ENCODE results near the gene FAM124A. TPM values are rescaled to one million over a fixed set of nuclear protein-coding genes. Genes with fewer than 3 reads are reported as not detected.

The FAM124A gene
- total and polyA plus RNA-seq, 2 experiments from 2014 or later: 37.7 to 109 TPM

DNA sequence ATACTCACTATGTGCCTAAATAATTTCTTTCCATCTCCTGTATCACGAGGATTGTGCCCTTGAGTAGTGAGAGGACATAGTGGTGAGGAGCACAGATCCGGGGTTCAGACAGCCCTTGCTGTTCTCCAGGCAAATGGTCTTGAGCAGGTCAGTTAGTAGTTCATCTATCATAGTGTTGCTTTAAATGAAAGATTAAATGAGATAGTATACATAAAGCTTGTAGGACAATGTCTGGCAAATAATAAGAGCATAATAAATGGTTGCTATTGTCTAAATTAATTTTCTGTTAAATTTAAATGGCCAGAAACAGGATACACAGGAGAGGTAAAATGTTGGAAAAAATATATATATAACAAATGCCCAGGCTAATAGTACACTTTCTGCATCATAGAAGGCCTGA is 23.4 kb downstream of the FAM124A start:
- H3K36me3 Mint-ChIP-seq (ENCODE audit: low read depth): peaks cover 29% of the 10 kb centered on the region
- peaks cover 6% of the 10 kb centered on the region for H3K27me3 Mint-ChIP-seq (ENCODE audit: insufficient read depth, low read depth, poor library complexity)
- peaks cover 16% of the 10 kb centered on the region for H3F3A ChIP-seq (replicated peaks; ENCODE audit: low read depth)
- H3K4me1 ChIP-seq (ENCODE audit: insufficient read depth): peaks cover 75% of the 10 kb centered on the region
- 0 out of 2 replicates have a peak overlapping the region, but pooled peaks have one; percentile 3 for H3K4me3 ChIP-seq
- peak overlapping the region; percentile 42 for H3K4me2 ChIP-seq
- peaks cover 59% of the 10 kb centered on the region for H3K79me2 ChIP-seq (replicated peaks; ENCODE audit: insufficient read depth)
- peak overlapping the region; percentile 92 for H3K27ac Mint-ChIP-seq
- DNase-seq (ENCODE audit: low spot score) (no peak), ATAC-seq (no peak)
- H3K9me3 Mint-ChIP-seq: no peaks in the 10 kb centered on the region; the same call in 2 of the 3 replicates
- no peaks in the 10 kb centered on the region for H3K27me3 ChIP-seq (ENCODE audit: insufficient read depth)
- H2AFZ ChIP-seq: no peak overlapping the region
- TF ChIP-seq, protein P1, sequence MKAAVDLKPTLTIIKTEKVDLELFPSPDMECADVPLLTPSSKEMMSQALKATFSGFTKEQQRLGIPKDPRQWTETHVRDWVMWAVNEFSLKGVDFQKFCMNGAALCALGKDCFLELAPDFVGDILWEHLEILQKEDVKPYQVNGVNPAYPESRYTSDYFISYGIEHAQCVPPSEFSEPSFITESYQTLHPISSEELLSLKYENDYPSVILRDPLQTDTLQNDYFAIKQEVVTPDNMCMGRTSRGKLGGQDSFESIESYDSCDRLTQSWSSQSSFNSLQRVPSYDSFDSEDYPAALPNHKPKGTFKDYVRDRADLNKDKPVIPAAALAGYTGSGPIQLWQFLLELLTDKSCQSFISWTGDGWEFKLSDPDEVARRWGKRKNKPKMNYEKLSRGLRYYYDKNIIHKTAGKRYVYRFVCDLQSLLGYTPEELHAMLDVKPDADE (IDR thresholded peaks at IDR 0.05): no peak
- TF ChIP-seq JUNB (IDR thresholded peaks at IDR 0.05; ENCODE audit: unreplicated experiment) (no peak), STAT1 (IDR thresholded peaks at IDR 0.05; ENCODE audit: unreplicated experiment) (no peak), ZNF114 (CRISPR knock-in tag; IDR thresholded peaks at IDR 0.05) (no peak), POLR2AphosphoS5 (IDR thresholded peaks at IDR 0.05; ENCODE audit: low read depth) (no peak), CREB1 (CRISPR knock-in tag; IDR thresholded peaks at IDR 0.05; ENCODE audit: low read depth) (no peak), EZH2 (IDR thresholded peaks at IDR 0.05; ENCODE audit: low read depth, unreplicated experiment) (no peak), NANOG (IDR thresholded peaks at IDR 0.05; ENCODE audit: borderline replicate concordance) (no peak)
- TF ChIP-seq, protein P2, sequence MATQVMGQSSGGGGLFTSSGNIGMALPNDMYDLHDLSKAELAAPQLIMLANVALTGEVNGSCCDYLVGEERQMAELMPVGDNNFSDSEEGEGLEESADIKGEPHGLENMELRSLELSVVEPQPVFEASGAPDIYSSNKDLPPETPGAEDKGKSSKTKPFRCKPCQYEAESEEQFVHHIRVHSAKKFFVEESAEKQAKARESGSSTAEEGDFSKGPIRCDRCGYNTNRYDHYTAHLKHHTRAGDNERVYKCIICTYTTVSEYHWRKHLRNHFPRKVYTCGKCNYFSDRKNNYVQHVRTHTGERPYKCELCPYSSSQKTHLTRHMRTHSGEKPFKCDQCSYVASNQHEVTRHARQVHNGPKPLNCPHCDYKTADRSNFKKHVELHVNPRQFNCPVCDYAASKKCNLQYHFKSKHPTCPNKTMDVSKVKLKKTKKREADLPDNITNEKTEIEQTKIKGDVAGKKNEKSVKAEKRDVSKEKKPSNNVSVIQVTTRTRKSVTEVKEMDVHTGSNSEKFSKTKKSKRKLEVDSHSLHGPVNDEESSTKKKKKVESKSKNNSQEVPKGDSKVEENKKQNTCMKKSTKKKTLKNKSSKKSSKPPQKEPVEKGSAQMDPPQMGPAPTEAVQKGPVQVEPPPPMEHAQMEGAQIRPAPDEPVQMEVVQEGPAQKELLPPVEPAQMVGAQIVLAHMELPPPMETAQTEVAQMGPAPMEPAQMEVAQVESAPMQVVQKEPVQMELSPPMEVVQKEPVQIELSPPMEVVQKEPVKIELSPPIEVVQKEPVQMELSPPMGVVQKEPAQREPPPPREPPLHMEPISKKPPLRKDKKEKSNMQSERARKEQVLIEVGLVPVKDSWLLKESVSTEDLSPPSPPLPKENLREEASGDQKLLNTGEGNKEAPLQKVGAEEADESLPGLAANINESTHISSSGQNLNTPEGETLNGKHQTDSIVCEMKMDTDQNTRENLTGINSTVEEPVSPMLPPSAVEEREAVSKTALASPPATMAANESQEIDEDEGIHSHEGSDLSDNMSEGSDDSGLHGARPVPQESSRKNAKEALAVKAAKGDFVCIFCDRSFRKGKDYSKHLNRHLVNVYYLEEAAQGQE (IDR thresholded peaks at IDR 0.05; ENCODE audit: unreplicated experiment): no peak
- TF ChIP-seq, protein P3, sequence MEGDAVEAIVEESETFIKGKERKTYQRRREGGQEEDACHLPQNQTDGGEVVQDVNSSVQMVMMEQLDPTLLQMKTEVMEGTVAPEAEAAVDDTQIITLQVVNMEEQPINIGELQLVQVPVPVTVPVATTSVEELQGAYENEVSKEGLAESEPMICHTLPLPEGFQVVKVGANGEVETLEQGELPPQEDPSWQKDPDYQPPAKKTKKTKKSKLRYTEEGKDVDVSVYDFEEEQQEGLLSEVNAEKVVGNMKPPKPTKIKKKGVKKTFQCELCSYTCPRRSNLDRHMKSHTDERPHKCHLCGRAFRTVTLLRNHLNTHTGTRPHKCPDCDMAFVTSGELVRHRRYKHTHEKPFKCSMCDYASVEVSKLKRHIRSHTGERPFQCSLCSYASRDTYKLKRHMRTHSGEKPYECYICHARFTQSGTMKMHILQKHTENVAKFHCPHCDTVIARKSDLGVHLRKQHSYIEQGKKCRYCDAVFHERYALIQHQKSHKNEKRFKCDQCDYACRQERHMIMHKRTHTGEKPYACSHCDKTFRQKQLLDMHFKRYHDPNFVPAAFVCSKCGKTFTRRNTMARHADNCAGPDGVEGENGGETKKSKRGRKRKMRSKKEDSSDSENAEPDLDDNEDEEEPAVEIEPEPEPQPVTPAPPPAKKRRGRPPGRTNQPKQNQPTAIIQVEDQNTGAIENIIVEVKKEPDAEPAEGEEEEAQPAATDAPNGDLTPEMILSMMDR (conservative IDR thresholded peaks at IDR 0.05; ENCODE audit: low read depth in 2 of 2): no peak
- TF ChIP-seq, protein P4, sequence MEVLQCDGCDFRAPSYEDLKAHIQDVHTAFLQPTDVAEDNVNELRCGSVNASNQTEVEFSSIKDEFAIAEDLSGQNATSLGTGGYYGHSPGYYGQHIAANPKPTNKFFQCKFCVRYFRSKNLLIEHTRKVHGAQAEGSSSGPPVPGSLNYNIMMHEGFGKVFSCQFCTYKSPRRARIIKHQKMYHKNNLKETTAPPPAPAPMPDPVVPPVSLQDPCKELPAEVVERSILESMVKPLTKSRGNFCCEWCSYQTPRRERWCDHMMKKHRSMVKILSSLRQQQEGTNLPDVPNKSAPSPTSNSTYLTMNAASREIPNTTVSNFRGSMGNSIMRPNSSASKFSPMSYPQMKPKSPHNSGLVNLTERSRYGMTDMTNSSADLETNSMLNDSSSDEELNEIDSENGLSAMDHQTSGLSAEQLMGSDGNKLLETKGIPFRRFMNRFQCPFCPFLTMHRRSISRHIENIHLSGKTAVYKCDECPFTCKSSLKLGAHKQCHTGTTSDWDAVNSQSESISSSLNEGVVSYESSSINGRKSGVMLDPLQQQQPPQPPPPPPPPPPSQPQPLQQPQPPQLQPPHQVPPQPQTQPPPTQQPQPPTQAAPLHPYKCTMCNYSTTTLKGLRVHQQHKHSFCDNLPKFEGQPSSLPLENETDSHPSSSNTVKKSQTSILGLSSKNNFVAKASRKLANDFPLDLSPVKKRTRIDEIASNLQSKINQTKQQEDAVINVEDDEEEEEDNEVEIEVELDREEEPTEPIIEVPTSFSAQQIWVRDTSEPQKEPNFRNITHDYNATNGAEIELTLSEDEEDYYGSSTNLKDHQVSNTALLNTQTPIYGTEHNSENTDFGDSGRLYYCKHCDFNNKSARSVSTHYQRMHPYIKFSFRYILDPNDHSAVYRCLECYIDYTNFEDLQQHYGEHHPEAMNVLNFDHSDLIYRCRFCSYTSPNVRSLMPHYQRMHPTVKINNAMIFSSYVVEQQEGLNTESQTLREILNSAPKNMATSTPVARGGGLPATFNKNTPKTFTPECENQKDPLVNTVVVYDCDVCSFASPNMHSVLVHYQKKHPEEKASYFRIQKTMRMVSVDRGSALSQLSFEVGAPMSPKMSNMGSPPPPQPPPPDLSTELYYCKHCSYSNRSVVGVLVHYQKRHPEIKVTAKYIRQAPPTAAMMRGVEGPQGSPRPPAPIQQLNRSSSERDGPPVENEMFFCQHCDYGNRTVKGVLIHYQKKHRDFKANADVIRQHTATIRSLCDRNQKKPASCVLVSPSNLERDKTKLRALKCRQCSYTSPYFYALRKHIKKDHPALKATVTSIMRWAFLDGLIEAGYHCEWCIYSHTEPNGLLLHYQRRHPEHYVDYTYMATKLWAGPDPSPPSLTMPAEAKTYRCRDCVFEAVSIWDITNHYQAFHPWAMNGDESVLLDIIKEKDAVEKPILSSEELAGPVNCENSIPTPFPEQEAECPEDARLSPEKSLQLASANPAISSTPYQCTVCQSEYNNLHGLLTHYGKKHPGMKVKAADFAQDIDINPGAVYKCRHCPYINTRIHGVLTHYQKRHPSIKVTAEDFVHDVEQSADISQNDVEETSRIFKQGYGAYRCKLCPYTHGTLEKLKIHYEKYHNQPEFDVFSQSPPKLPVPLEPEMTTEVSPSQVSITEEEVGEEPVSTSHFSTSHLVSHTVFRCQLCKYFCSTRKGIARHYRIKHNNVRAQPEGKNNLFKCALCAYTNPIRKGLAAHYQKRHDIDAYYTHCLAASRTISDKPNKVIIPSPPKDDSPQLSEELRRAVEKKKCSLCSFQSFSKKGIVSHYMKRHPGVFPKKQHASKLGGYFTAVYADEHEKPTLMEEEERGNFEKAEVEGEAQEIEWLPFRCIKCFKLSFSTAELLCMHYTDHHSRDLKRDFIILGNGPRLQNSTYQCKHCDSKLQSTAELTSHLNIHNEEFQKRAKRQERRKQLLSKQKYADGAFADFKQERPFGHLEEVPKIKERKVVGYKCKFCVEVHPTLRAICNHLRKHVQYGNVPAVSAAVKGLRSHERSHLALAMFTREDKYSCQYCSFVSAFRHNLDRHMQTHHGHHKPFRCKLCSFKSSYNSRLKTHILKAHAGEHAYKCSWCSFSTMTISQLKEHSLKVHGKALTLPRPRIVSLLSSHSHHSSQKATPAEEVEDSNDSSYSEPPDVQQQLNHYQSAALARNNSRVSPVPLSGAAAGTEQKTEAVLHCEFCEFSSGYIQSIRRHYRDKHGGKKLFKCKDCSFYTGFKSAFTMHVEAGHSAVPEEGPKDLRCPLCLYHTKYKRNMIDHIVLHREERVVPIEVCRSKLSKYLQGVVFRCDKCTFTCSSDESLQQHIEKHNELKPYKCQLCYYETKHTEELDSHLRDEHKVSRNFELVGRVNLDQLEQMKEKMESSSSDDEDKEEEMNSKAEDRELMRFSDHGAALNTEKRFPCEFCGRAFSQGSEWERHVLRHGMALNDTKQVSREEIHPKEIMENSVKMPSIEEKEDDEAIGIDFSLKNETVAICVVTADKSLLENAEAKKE (CRISPR knock-in tag; IDR thresholded peaks at IDR 0.05): no peak
- H3K36me3 ChIP-seq (ENCODE audit: insufficient read depth): peaks cover 9% of the 10 kb centered on the region
- H3K4me3 Mint-ChIP-seq: peak overlapping the region; percentile 49; the same call in 2 of the 3 replicates
- H4K20me1 ChIP-seq (replicated peaks; ENCODE audit: insufficient read depth): peaks cover 9% of the 10 kb centered on the region; the same call in 1 of the 2 replicates
- peak overlapping the region; percentile 61; the same call in 1 of the 2 replicates for H3K27ac ChIP-seq (ENCODE audit: low read depth)
- H3K4me1 Mint-ChIP-seq: peaks cover 72% of the 10 kb centered on the region
- no peaks in the 10 kb centered on the region for H3K9me2 ChIP-seq (ENCODE audit: insufficient read depth)
